Smooth muscle cell (in vitro differentiated cells): Measurements from ENCODE around the gene DSCAML1. TPM values are rescaled to one million over a fixed set of nuclear protein-coding genes. Genes with fewer than 3 reads are reported as not detected.
"Not testable (repeated sequence)": the region's sequence is repeated elsewhere in the genome, so short reads cannot be mapped to it uniquely, and the experiment has no call there.

Source experiments
- DNase-seq: peaks from one replicate; lab custom pipeline; 2025; ENCODE audit not compliant: unreplicated experiment; lab: John Stamatoyannopoulos, UW
- H2AFZ ChIP-seq: fragments of 200-600 bp; sonication (generic); 2 replicates; pipeline ENCODE4 v1.6.0; 2016; ENCODE audit warnings: antibody characterized with exemption, low read depth, mild to moderate bottlenecking
- H3F3A ChIP-seq: fragments of 200-600 bp; sonication (generic); 2 replicates; pipeline ENCODE4 v1.6.0; 2017; ENCODE audit warnings: antibody characterized with exemption, low read depth
- H3K27ac ChIP-seq: fragments of 200-600 bp; sonication (generic); 2 replicates; pipeline ENCODE4 v1.5.1; 2016; ENCODE audit warnings: low read depth, mild to moderate bottlenecking
- H3K27me3 ChIP-seq: fragments of 200-600 bp; sonication (generic); 2 replicates; pipeline ENCODE4 v1.6.1; 2016; ENCODE audit warnings: low read depth, mild to moderate bottlenecking
- H3K36me3 ChIP-seq: fragments of 200-600 bp; sonication (generic); 2 replicates; pipeline ENCODE4 v1.5.1; 2016; ENCODE audit warnings: low read depth
- H3K4me1 ChIP-seq: fragments of 200-600 bp; sonication (generic); 2 replicates; pipeline ENCODE4 v1.5.1; 2016; ENCODE audit warnings: low read depth
- H3K4me2 ChIP-seq: fragments of 200-600 bp; sonication (generic); 2 replicates; pipeline ENCODE4 v1.6.0; 2016; ENCODE audit warnings: mild to moderate bottlenecking
- H3K4me3 ChIP-seq: fragments of 200-600 bp; sonication (generic); 2 replicates; pipeline ENCODE4 v1.5.1; 2016; ENCODE audit warnings: mild to moderate bottlenecking
- H3K79me2 ChIP-seq: fragments of 200-600 bp; sonication (generic); 2 replicates; pipeline ENCODE4 v1.6.0; 2016; ENCODE audit warnings: low read depth, mild to moderate bottlenecking
- H3K9ac ChIP-seq: fragments of 200-600 bp; sonication (generic); 2 replicates; pipeline ENCODE4 v1.6.0; 2016; ENCODE audit warnings: low read depth
- H3K9me3 ChIP-seq: fragments of 200-600 bp; sonication (generic); replicated peaks from 2 replicates; pipeline ENCODE4 v1.5.1; 2016; ENCODE audit warnings: low read depth
- H4K20me1 ChIP-seq: fragments of 200-600 bp; sonication (generic); 2 replicates; pipeline ENCODE4 v1.6.0; 2016; ENCODE audit warnings: low read depth
- CTCF ChIP-seq: fragments of 200-600 bp; sonication (generic); IDR thresholded peaks from 2 replicates; pipeline ENCODE4 v1.5.1; 2017; ENCODE audit warnings: borderline replicate concordance, mild to moderate bottlenecking, antibody characterized with exemption; ENCODE audit not compliant: insufficient read depth, poor library complexity, severe bottlenecking
- WGBS: methylation state at CpG from one replicate; pipeline ENCODE4 v1.1.7; 2016; ENCODE audit warnings: low lambda C conversion rate; 5-methylcytosine and 5-hydroxymethylcytosine counted together
- polyA plus RNA-seq: library from polyadenylated mRNA; unstranded; fragments of >200 nt; fragmentation: Nextera tagmentation; extraction: Ambion mirVana; gene quantifications from 2 replicates; pipeline ENCODE4 v1.2.1, GENCODE V29; 2016
- total RNA-seq: library from RNA; depleted of rRNA; stranded (reverse); fragments of >200 nt; gene quantifications from 2 replicates; pipeline ENCODE4 v1.2.3, GENCODE V29; 2014

DSCAML1 gene
- total and polyA plus RNA-seq, 2 experiments from 2014 or later: 0.22 TPM; not detected in 1

- Histone ChIP-seq H3K4me3 (no peak overlapping the region), H4K20me1 (no peaks in the 10 kb centered on the region), H3K27ac (no peak overlapping the region), H3K36me3 (no peaks in the 10 kb centered on the region), H3K9ac (no peak overlapping the region), H3F3A (no peaks in the 10 kb centered on the region), H3K4me1 (no peaks in the 10 kb centered on the region), H3K27me3 (peaks cover 32% of the 10 kb centered on the region), H3K79me2 (no peaks in the 10 kb centered on the region), H2AFZ (no peak overlapping the region), H3K9me3 (no peaks in the 10 kb centered on the region), H3K4me2 (no peak overlapping the region)
- no peak for DNase-seq
- 83% methylated on average over 5 of the region's 5 CpGs for WGBS
- no peak for TF ChIP-seq CTCF
Observed at GRCh38 chr11:117765068-117765467, 31.9 kb downstream of the DSCAML1 start.

- H3K27me3 ChIP-seq: peaks cover 28% of the 10 kb centered on the region
- not testable (repeated sequence) for DNase-seq, H3K79me2 ChIP-seq, H3K4me1 ChIP-seq, H3K4me2 ChIP-seq, H4K20me1 ChIP-seq, H3K4me3 ChIP-seq, H3K9me3 ChIP-seq, H3K36me3 ChIP-seq, H3K9ac ChIP-seq, H3F3A ChIP-seq, H3K27ac ChIP-seq, H2AFZ ChIP-seq
- 74% methylated on average over 5 of the region's 5 CpGs for WGBS
Observed at GRCh38 chr11:117763465-117763864, 33.6 kb downstream of the DSCAML1 start.

GRCh38 chr11:117761993-117762392 is 35.0 kb downstream of the DSCAML1 start:
- Histone ChIP-seq H3K27ac (no peak overlapping the region), H3K4me3 (no peak overlapping the region), H3F3A (no peaks in the 10 kb centered on the region), H3K27me3 (peaks cover 17% of the 10 kb centered on the region), H3K9me3 (no peaks in the 10 kb centered on the region), H3K9ac (no peak overlapping the region), H3K36me3 (no peaks in the 10 kb centered on the region), H3K79me2 (no peaks in the 10 kb centered on the region), H4K20me1 (no peaks in the 10 kb centered on the region), H2AFZ (no peak overlapping the region), H3K4me1 (no peaks in the 10 kb centered on the region), H3K4me2 (no peak overlapping the region)
- no peak for TF ChIP-seq CTCF
- no peak for DNase-seq
- 79% methylated on average over 7 of the region's 7 CpGs for WGBS

GRCh38 chr11:117759305-117759704 is 37.7 kb downstream of the DSCAML1 start:
- H3K27me3 ChIP-seq: peaks cover 29% of the 10 kb centered on the region
- no peaks in the 10 kb centered on the region for H3K79me2 ChIP-seq
- no peaks in the 10 kb centered on the region for H3F3A ChIP-seq
- no peaks in the 10 kb centered on the region for H3K9me3 ChIP-seq
- no peak overlapping the region for H3K9ac ChIP-seq
- DNase-seq: no peak
- no peaks in the 10 kb centered on the region for H3K36me3 ChIP-seq
- H3K4me2 ChIP-seq: no peak overlapping the region
- H3K4me3 ChIP-seq: no peak overlapping the region
- H2AFZ ChIP-seq: no peak overlapping the region
- no peaks in the 10 kb centered on the region for H4K20me1 ChIP-seq
- no peaks in the 10 kb centered on the region for H3K4me1 ChIP-seq
- WGBS: 69% methylated on average over 8 of the region's 8 CpGs
- no peak overlapping the region for H3K27ac ChIP-seq
- no peak for TF ChIP-seq CTCF
